H7 (cell line): ENCODE data around the gene CDK16. TPM values are rescaled to one million over a fixed set of nuclear protein-coding genes. Genes with fewer than 3 reads are reported as not detected.

Source experiments
- DNase-seq: peaks from one replicate; pipeline ENCODE4 v3.0.0; 2012
- H3K27me3 ChIP-seq: 2 replicates; pipeline ENCODE4 v1.6.0; 2011; ENCODE audit warnings: mild to moderate bottlenecking, low read length; ENCODE audit not compliant: control insufficient read depth, insufficient read depth
- H3K36me3 ChIP-seq: replicated peaks from 2 replicates; pipeline ENCODE4 v1.5.1; 2011; ENCODE audit warnings: low read length; ENCODE audit not compliant: control insufficient read depth, insufficient read depth
- H3K4me3 ChIP-seq: 2 replicates; pipeline ENCODE4 v1.5.1; 2011; ENCODE audit warnings: low read depth, mild to moderate bottlenecking, control low read depth, low read length, moderate library complexity; ENCODE audit not compliant: insufficient read depth
- total RNA-seq: library from RNA; depleted of rRNA; stranded (reverse); fragments of >200 nt; shearing (Covaris generic); gene quantifications from 2 replicates; pipeline ENCODE4 v1.2.3, GENCODE V29; 2014

CDK16 gene
- total RNA-seq, 1 experiment from 2014 or later: 227 TPM

GRCh38 chrX:47223476-47224250 is 5.2 kb downstream of the CDK16 start:
- peaks cover 45% of the 10 kb centered on the region for H3K36me3 ChIP-seq
- no peak overlapping the region for H3K4me3 ChIP-seq
- no peaks in the 10 kb centered on the region for H3K27me3 ChIP-seq
- DNase-seq: no peak

GRCh38 chrX:47224266-47224895 is 5.9 kb downstream of the CDK16 start:
- no peaks in the 10 kb centered on the region for H3K27me3 ChIP-seq
- H3K4me3 ChIP-seq: no peak overlapping the region
- peaks cover 48% of the 10 kb centered on the region for H3K36me3 ChIP-seq
- DNase-seq: no peak

- DNase-seq: no peak
- Histone ChIP-seq H3K4me3 (no peak overlapping the region), H3K27me3 (no peaks in the 10 kb centered on the region), H3K36me3 (peaks cover 48% of the 10 kb centered on the region)
Measured at GRCh38 chrX:47224896-47225290, 6.4 kb downstream of the CDK16 start.

- DNase-seq: no peak
- Histone ChIP-seq H3K4me3 (no peak overlapping the region), H3K27me3 (no peaks in the 10 kb centered on the region), H3K36me3 (peaks cover 46% of the 10 kb centered on the region)
Measured at GRCh38 chrX:47226071-47226470, 7.6 kb downstream of the CDK16 start.

GRCh38 chrX:47226531-47227333 is 8.3 kb downstream of the CDK16 start:
- Histone ChIP-seq H3K4me3 (no peak overlapping the region), H3K27me3 (no peaks in the 10 kb centered on the region), H3K36me3 (peaks cover 46% of the 10 kb centered on the region)
- DNase-seq: no peak

GRCh38 chrX:47227334-47227583 is 8.8 kb downstream of the CDK16 start:
- no peak for DNase-seq
- Histone ChIP-seq H3K4me3 (no peak overlapping the region), H3K27me3 (no peaks in the 10 kb centered on the region), H3K36me3 (peaks cover 46% of the 10 kb centered on the region)

- Histone ChIP-seq H3K4me3 (no peak overlapping the region), H3K27me3 (no peaks in the 10 kb centered on the region), H3K36me3 (peaks cover 38% of the 10 kb centered on the region)
- DNase-seq: peak; percentile 28
Measured at GRCh38 chrX:47228550-47229270, 10.2 kb downstream of the CDK16 start.

GRCh38 chrX:47229427-47229826 is 10.9 kb downstream of the CDK16 start:
- Histone ChIP-seq H3K36me3 (peaks cover 31% of the 10 kb centered on the region), H3K4me3 (no peak overlapping the region), H3K27me3 (no peaks in the 10 kb centered on the region)
- no peak for DNase-seq

- Histone ChIP-seq H3K27me3 (no peaks in the 10 kb centered on the region), H3K4me3 (no peak overlapping the region), H3K36me3 (peaks cover 22% of the 10 kb centered on the region)
- DNase-seq: no peak
Measured at GRCh38 chrX:47230136-47230868, 11.8 kb downstream of the CDK16 start.

GRCh38 chrX:47231167-47231566 is 12.7 kb downstream of the CDK16 start:
- H3K27me3 ChIP-seq: no peaks in the 10 kb centered on the region
- H3K4me3 ChIP-seq: no peak overlapping the region
- no peak for DNase-seq
- H3K36me3 ChIP-seq: peaks cover 13% of the 10 kb centered on the region

GRCh38 chrX:47232197-47232802 is 13.8 kb downstream of the CDK16 start:
- Histone ChIP-seq H3K27me3 (no peaks in the 10 kb centered on the region), H3K4me3 (peak overlapping the region; percentile 94), H3K36me3 (peaks cover 6% of the 10 kb centered on the region)
- DNase-seq: no peak

GRCh38 chrX:47232803-47233332 is 14.4 kb downstream of the CDK16 start, which contains the start of gene USP11:
USP11 (plus strand) TSS chrX:47233009; CDS start chrX:47233044, 35 bp downstream.
- DNase-seq: peak; percentile 79
- peak within 1 kb of the TSS; percentile 94 for H3K4me3 ChIP-seq
- H3K27me3 ChIP-seq: no peaks in the 10 kb centered on the region
- H3K36me3 ChIP-seq: peaks cover 6% of the 10 kb centered on the region

- H3K4me3 ChIP-seq: peak overlapping the region; percentile 94
- peaks cover 4% of the 10 kb centered on the region for H3K36me3 ChIP-seq
- DNase-seq: peak; percentile 97
- no peaks in the 10 kb centered on the region for H3K27me3 ChIP-seq
Measured at GRCh38 chrX:47233333-47234113, 15.0 kb downstream of the CDK16 start.
